NCI-H748 (cell line): ENCODE measurements around the gene ANGEL1.

Source experiments
- DNase-seq: peaks from one replicate; lab custom pipeline; 2025; ENCODE audit not compliant: unreplicated experiment; lab: John Stamatoyannopoulos, UW

The ANGEL1 gene, protein sequence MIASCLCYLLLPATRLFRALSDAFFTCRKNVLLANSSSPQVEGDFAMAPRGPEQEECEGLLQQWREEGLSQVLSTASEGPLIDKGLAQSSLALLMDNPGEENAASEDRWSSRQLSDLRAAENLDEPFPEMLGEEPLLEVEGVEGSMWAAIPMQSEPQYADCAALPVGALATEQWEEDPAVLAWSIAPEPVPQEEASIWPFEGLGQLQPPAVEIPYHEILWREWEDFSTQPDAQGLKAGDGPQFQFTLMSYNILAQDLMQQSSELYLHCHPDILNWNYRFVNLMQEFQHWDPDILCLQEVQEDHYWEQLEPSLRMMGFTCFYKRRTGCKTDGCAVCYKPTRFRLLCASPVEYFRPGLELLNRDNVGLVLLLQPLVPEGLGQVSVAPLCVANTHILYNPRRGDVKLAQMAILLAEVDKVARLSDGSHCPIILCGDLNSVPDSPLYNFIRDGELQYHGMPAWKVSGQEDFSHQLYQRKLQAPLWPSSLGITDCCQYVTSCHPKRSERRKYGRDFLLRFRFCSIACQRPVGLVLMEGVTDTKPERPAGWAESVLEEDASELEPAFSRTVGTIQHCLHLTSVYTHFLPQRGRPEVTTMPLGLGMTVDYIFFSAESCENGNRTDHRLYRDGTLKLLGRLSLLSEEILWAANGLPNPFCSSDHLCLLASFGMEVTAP

DNA sequence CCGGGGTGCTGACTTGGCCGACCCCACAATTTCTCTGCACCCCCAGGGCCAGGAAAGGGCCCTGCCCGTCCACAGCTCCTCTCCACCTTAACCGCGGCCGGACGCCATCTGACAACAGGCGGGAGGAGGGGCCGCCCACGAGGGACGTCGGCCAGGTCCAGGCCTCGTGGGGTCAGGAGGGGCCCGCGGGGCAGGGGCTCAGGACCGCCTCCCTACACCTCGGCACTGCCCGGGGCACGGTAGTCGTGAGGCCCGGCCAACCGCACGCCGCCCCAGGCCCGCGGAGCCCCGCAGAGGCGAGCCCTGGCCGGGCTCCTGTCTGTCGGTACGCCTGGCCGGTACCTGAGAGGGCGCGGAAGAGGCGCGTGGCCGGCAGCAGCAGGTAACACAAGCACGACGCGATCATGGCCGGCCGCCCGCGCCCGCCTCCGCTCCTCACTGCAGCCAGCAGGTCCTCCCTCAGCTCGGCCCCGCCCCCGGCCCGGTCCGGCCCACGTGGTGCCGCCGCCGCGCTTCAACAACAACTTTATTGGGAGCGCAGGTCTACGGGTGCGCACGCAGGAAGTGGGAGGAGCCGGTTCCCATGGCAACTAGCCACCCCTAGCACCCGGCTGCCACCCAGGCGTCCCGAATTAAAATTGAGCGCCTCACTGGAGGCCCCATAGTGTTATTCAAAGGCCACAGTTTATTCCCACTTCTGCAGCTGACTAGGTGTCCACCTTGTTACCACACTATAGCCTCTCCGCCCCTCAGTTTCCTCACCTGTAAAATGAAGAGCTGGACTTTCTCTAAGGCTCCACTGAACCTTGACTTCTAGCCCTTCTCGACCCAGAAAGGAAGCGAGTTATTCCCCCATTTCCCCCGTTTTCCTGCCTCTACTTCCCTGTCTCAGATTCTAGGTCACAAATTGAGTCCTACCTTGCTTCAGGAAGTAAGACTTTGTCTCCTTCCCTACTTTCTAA, at the start of gene ANGEL1:
Gene ANGEL1 (minus strand): TSS at position 461 of the 962 bp plus-strand sequence. CDS start 55 bp downstream, at position 406.
- DNase-seq, result peak; percentile 97

DNA sequence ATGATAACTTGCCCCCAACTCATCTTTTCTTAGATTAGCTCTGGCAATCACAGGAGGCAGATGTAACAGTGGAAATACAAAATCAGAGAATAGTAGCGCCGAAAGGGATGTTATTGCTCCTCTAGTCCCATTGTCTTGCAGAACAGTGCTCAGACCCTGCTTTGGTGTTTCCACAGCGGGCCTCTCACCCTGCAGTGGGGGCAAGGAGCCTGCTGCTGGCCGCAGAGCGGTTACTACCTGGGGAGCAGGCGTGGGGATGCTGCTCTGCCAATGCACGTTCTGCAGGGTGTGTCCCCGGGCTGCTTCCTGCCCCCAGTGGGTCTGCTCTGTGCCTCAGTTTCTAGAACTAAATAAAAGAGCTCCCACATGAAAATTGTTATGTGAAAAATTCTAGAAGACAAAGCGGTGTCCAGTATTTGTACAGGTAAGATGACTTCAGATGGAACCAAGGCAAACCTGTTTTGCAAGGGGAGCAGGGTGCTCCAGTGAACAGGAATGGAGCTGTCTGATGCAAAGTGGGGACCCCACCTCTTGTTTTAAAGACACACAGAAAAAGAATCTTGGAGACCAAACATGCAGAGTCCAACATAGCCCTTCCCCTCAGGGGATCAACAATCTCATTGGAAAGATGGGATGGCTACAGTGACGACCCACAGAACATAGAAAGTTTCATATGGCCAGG, 49.0 kb upstream of the ANGEL1 start:
- DNase-seq, result no peak

DNA sequence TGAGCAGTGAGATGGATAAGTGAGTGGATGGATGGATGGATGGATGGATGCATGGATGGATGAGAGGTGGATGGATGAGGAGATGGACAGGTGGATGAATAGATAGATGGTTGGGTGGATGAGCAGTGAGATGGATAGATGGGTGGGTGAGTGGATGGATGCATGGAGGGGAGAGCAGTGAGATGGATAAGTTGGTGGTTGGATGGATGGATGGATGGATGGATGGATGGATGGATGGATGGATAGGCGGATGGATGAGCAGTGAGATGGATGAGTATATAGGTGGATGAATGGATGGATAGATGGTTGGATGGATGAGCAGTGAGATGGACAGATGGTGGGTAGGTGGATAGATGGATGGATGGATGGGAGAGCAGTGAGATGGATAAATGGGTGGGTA, 44.1 kb upstream of the ANGEL1 start:
- DNase-seq, result no peak

DNA sequence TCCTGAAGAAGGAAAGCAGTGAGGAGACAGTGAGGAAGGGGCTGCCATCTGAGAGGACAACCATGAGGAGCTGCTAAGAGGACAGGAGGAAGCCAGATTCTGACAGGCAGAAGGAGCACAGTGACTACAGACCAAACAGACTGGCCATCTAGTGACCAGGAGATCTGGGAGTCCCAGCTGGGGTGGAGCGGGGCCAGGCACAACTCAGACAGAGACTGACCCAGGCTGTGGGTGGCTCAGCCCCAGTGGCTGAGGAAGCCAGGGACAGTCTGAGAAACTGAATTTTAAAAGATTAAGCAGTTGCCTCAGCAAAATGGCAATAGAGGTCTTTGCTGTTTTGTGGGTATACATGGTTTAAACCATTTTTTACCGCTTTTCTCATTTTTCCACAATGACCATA, 42.4 kb upstream of the ANGEL1 start:
- no peak for DNase-seq

DNA sequence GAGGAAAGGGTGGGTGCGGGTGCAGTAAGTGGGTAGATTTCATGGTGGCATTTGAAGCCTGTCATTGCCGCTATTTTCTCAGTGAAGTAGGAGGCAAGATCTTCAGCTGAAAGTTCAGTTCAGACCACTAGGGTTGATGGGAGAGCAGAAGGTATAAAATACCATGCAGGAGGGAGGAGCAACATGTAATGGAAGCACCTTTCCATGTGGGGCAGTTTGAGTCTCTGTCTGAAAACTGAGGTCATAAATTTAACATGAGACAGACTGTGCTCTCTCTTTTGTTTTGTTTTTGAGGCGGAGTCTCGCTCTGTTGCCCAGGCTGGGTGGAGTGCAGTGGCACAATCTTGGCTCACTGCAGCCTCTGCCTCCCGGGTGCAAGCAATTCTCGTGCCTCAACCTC, 36.2 kb upstream of the ANGEL1 start:
- DNase-seq, result no peak

DNA sequence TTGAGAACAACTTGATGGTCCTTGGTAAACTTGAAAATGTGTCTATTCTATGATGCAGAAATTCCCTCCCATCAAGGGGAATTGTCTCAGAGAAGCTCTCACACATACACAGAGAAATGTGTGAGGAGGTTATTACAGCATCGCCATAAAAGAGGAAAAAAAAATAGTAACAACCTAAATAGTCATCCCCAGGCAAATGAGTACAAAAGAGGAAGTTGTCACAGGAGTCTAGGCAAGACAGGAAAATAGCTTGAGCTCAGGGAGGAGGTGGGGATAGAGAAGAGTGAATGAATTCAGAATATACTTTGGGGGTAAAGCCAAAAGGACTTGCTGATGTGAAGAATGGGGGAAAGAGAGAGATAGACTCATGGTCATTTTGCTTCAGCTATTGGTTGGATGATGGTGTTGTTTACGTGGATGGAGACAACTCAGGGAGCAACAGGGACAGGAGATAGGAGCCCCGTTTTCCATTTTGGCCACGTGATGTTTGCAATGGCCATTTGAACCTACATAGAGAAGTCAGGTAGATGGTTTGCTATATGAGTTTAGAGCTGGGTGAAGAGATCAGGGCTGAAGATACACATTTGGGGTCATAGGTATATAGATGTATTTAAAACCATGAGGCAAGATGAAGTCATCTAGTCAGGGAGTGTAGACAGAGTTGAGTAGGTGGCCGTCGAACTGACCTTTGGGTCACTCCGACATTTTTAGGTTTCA, 33.8 kb upstream of the ANGEL1 start:
- DNase-seq, result no peak

DNA sequence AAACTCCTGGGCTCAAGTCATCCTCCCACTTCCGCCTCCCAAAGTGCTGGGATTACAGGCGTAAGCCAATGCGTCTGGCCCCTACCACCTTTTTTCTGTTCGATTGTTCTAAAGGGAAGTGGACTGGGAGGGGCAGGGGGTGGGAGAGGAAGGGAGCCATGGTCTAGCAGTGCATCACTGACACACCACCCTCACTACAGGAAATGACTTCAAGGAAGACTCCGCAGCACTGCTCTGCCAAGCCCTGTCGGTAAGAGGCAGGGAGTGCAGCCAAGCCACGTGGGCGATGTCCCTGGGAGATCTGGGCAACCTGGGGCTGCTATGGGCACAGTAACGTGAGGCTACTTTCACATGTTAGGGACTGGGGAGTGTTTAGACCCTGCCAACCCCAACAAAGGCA, 31.5 kb upstream of the ANGEL1 start:
- peak; percentile 14 for DNase-seq

DNA sequence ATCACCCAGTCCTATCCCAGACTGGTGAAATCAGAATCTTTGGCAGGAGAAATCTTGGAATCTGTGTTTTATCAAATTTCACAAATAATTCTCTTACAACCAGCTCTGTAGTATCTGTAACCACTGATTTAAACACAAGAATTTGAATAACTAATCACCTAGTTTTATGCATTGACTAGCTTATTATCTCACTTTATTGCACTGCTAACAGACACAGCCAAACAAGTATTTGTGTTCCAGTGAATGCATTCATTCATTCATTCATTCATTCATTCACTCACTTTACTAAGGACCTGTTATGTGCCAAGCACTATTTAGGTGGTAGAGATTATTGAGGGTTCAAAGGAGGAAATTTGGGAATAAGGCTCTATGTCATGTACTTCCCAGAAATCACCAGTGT, 29.7 kb upstream of the ANGEL1 start:
- no peak for DNase-seq

DNA sequence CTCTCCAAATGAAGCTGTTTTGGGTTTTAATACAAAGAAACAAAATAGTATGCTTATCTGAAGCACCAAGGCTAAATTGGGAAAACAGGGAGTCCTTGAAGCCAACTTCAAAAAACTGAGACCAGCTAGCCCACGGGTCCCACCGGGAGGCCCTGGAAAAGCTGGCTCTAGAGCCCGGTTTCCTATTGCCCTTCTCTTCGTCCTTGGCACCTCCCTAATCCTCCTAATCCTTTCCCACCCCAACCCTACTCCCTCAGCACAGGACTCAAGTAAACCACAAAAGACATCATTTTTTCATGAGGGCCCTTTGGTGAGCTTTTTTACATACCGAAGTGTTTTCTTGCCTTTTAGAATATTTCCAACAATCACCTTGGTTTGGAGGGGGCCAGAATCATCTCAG, 24.8 kb upstream of the ANGEL1 start:
- DNase-seq, result no peak

DNA sequence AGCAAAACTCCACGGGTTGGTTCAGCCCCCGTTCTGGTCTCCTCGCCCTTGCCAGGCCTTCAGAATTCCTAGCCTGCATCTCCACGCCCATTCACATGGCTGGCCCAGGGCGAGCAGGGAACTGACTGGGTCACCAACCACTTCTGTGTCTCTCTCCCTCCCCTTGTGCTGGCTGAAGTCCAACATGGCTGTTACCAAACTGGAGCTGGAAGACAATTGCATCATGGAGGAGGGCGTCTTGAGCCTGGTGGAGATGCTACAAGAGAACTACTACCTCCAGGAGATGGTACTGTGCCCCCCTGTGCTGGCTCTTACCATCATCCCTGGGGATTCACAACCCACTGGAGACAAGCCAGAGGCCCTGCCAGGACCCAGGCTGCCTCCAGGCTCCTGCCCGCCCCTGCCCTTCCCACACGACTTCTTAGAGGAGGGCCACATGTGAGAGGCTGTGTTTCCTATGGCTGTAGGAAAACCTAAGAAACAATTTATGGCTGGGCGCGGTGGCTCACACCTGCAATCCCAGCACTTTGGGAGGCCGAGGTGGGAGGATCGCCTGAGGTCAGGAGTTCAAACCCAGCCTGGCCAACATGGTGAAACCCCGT, 23.4 kb upstream of the ANGEL1 start:
- no peak for DNase-seq

DNA sequence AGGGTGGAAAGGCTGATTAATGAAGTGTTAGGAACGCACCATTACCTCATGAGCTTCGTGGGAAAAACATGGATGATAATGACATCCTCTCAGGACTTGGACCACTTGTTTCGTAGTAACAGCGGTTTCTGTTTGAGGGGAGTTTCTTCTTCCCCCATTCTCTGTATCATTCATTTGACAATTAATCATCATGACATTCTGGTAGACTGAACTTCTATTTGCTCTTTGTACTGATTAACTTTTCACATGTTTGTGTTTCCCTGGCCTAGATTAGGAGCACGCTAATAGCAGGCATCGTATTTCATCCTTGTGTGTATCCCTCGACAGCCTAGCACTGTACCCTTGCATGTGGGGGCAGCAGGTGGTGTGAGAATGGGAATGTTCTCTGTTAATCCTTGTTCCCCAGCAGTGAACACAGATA, 21.6 kb upstream of the ANGEL1 start:
- peak; percentile 25 for DNase-seq

DNA sequence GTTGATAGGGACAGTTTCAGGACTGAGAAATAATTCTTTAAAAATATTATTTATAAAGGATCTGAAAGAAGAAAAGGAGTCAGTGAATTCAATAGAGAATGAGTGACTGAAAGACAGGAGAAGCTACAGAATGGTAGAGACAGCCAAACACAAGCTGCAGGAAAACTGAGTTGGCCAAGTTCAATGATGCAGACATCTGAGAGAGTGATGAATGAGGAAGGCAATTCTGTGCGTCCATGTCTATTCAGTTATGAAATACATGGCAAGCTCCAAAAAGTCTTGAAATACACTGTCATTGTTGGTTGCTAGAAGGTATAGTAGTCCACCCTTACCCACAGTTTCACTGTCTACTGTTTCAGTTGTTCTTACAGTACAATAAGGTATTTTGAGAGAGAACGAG, 20.3 kb upstream of the ANGEL1 start:
- no peak for DNase-seq

DNA sequence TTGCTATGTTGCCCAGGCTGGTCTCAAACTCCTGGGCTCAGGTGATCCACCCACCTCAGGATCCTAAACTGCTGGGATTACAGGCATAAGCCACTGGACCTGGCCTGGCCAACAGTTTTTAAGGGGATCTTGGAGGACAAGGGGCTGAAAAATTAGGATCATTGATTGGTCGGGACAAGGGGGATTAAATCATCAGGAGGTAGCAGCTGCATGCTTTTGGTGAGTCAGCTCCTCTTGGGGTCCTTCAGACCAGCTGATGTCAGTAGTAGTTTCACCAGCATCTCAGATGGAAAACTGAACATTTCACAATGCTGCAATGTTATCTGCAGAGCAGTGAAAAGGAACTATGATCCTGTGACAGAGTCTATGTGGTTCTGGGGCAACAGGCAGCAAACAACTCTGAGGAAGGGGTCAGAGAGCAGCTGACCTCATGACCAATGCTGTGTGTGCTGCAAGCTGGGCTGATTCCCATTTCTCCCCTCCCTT, 19.9 kb upstream of the ANGEL1 start:
- no peak for DNase-seq

DNA sequence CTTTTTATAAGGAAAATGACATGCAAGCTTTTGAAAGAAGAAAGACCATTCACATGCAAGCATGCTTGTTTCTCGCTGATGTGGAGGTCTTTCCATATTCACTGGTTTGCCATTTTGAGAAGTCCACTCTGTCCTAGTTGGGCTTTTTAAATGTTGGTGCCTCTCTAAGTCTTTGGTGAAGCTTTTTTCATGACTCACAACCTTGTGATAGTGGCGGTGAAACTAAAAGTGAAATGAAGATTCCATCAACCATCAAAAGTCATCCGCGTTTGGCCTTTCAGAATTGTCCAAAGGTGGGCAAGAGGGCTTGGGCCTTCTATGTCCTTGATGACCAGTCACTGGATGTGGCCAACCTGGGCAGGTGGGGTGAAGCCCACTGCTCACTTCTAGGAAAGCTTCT, 17.9 kb upstream of the ANGEL1 start:
- no peak for DNase-seq

DNA sequence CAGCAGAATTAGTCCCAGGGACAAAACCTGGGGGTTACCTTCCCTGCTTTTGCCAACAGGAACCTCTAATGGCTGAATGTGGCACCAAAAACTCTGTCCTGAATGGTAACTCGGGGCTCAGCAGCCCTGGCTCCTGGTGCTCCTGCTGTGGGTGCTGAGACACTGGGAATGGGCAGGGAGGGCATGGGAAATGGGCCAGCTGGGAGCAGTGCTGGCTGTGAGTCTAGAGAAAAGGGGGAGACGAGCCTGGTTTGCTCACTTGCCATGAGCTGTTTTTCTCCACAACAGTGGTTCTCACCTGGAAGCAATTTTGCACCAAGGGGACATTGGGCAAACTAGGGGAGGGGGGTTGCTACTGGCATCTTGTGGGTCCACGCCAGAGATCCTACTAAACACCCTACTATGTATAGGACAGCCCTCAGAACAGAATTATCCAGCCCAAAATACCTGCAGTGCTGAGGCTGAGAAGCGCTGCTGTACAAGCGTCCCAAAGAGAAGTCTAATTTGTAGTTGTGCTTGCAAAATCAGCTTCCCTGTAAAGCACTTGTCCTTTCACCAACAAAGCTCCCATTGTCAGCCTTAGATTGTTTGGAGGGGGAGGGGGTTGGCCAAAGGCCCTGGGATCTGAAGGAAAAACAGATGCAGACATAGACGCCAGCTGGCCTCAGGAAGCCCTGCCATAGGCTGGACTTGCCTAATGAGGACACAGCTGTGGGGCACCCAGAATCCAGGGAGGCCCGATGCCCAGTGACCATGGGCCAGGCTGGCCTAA, 17.2 kb upstream of the ANGEL1 start:
- DNase-seq, result peak; percentile 28

DNA sequence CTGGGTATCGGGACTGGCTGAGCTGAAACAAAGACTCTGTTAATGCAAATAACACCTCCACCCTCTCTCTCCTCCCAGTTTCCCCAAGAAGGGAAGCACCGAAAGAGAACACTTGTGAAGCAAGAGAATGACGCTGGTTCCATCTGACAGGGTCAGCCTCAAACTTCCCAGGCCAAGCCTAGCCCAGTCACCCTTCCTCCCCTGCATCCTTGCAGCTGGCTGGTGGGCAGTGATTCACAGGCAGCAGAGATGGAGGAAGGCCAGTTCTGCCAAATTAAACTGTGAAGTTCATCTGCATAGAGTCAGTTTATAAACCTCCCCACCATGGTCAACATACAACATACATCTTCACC, 16.3 kb upstream of the ANGEL1 start:
- no peak for DNase-seq

DNA sequence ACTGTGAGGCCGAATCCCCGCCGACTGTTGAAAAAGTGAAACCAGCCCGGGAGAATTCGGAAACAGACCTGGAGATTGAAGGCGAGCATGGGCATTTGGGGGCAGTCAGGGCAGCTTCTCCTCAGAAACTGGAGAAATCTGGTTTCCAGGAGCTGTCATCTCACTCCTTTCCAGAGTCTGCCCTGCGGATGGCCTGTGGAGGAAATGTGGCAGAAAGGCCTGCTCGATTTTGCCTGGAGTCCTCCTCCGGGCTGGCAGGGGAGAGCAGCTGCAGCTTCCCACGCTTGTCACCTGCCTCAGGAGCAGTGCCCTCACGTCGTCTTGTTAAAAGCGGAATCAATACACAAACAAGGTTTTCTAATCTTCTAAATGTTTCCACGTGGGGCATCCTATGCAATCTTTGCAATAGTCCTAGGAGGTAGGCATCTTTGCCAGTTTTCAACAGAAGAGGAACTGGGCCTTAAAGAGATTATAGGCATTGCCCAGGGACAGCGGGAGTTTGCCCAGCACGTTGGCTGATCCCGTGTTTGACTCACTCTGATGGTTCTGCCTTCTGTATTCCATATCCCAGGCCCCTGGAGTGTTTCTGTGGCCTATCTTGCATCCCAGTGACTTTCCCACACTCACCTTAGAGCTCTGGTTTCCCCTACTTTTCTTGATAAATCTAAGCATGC, 15.8 kb upstream of the ANGEL1 start:
- no peak for DNase-seq

DNA sequence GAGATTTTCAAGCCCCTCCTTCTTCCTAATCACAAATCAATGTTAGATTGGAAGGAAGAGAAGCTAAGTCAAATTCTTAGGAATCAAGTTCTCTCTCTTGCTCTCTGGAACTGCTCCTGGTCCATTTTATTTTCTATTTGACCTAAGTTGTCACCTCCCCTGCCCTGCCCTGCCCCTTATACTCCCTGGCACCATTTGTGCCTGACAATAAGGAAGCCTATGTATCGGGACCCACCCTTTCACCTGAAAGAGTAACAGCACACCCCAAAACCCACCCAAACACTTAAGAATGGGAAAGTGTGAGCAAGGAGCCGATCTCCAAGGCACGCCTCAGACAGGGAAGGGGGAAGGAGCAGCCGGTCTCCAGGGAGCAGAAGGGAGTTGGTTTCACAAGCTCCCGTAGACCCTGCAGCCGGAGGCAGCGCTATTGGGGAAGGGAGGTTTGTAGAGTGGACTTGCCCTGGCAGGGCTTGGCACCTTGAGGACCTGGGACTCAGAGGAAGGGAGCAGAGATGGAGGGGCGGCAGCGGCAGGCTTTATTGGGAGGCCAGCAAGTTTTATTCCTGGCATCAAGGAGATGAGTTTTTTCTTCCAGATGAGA, 15.1 kb upstream of the ANGEL1 start:
- no peak for DNase-seq
